HG03039 (cell line): ENCODE data around the gene ERC1.
"Not testable (repeated sequence)": the region's sequence is repeated elsewhere in the genome, so short reads cannot be mapped to it uniquely, and the experiment has no call there.

Source experiments
- ATAC-seq: cut with Tn5 transposase; IDR thresholded peaks from one replicate; pipeline ENCODE4 v1.9.1; 2021; ENCODE audit warnings: mild to moderate bottlenecking, moderate library complexity; ENCODE audit not compliant: unreplicated experiment

Gene ERC1

GRCh38 chr12:981176-981828 lies 9.7 kb upstream of the ERC1 start:
- no peak for ATAC-seq

- ATAC-seq = no peak
Observed at GRCh38 chr12:981961-982360, 9.1 kb upstream of the ERC1 start.

GRCh38 chr12:988646-989045 lies 2.4 kb upstream of the ERC1 start:
- no peak for ATAC-seq

- ATAC-seq = no peak
Observed at GRCh38 chr12:989051-989450, 2.0 kb upstream of the ERC1 start.

GRCh38 chr12:989751-990660 lies 1.0 kb upstream of the ERC1 start:
- ATAC-seq = peak; percentile 22

- no peak for ATAC-seq
Observed at GRCh38 chr12:991350-992333, 619 bp downstream of the ERC1 start.

GRCh38 chr12:992647-993046 lies 1.6 kb downstream of the ERC1 start:
- ATAC-seq = no peak

GRCh38 chr12:996881-997280 lies 5.9 kb downstream of the ERC1 start:
- ATAC-seq = no peak

- ATAC-seq = no peak
Observed at GRCh38 chr12:997505-997904, 6.5 kb downstream of the ERC1 start.

GRCh38 chr12:998020-998874 lies 7.2 kb downstream of the ERC1 start:
- no peak for ATAC-seq

- ATAC-seq = not testable (repeated sequence)
Observed at GRCh38 chr12:999736-1000135, 8.7 kb downstream of the ERC1 start.

- ATAC-seq = no peak
Observed at GRCh38 chr12:1001507-1001906, 10.5 kb downstream of the ERC1 start.

- ATAC-seq = no peak
Observed at GRCh38 chr12:1003600-1004271, 12.7 kb downstream of the ERC1 start.

GRCh38 chr12:1006255-1006654 lies 15.2 kb downstream of the ERC1 start:
- no peak for ATAC-seq

GRCh38 chr12:1007276-1007675 lies 16.3 kb downstream of the ERC1 start:
- no peak for ATAC-seq

GRCh38 chr12:1007994-1008393 lies 17.0 kb downstream of the ERC1 start:
- ATAC-seq = no peak

- no peak for ATAC-seq
Observed at GRCh38 chr12:1011091-1011490, 20.1 kb downstream of the ERC1 start.

GRCh38 chr12:1013618-1014489 lies 22.8 kb downstream of the ERC1 start:
- ATAC-seq = no peak

GRCh38 chr12:1019283-1019682 lies 28.3 kb downstream of the ERC1 start:
- no peak for ATAC-seq
